Suppressor macrophage treated with lipopolysaccharide for 4 hours (primary cell): Measurements from ENCODE around the gene ITGA2.
"Not testable (repeated sequence)": the region's sequence is repeated elsewhere in the genome, so short reads cannot be mapped to it uniquely, and the experiment has no call there.

Source experiments
- DNase-seq: peaks from one replicate; pipeline ENCODE4 v3.0.0-alpha.2; 2020

Gene ITGA2

DNA sequence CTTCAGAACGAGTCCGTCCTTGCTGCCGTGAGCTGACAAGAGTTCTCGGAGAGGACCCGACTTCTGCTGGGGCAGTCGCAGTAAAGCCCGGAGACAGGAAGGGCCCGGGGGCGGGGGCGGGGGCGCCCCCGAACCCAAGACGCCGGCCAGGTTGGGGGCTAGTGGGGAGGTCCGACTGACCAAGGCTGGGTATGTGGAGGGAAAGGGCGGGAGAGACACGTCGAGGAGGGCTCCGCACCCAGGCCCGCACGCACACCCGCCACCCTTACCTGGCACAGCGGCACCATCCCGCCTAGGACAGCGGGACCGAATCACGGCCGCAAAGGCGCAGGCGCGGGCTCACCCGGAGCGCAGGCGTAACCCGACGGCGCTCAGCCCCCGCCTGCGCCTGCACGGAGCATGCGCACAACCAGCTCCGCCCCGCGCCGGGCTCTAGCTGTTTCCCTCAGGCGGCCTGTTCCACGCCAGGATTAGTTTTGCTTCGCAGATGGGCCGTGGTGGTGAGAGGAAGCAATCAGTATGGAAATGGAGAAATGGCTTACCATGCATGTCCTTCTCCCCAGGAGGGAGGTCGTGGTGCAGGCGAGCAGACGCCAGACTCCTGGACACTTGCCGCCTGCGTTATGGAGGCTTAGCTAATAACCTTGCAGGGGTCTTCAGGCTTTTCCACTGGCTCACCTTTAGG is 120.4 kb downstream of the ITGA2 start, which contains the start of gene MOCS2:
MOCS2 (minus strand) TSS at position 315 of the 685 bp plus-strand sequence. CDS start 2,583 bp downstream, outside the sequence.
- peak; percentile 95 for DNase-seq

DNA sequence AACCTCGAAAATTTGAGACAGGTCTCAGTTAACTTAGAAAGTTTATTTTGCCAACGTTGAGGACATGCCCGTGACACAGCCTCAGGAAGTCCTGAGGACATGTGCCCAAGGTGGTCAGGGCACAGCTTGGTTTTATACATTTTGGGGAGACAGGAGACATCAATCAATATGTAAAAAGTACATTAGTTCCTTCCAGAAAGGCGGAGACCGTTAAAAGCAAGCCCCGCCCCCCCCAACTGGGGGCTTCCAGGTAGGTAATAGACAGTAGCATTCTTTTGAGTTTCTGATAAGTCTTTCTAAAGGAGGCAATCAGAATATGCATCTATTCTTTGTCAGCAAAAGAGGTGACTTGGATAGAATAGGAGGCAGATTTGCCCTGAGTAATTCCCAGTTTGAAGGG is 121.0 kb downstream of the ITGA2 start:
- DNase-seq: no peak

DNA sequence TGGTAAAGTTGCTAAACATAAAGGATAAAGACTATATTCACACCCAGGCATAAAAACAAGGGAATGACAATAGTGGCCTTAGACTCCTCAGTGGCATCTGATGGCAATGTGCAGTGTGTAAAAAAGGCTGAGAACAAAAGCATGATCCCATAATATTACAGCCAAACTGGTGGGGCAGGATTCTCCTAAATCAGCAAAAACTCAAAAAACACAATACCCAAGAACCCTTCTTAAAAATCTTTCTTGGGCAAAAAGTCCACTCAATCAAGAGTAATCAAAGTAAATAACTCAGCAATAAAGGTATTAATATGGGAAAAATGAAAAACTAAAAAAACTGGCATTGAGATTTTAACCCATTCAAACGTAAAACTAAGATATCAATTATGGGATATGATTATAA is 122.0 kb downstream of the ITGA2 start:
- no peak for DNase-seq

DNA sequence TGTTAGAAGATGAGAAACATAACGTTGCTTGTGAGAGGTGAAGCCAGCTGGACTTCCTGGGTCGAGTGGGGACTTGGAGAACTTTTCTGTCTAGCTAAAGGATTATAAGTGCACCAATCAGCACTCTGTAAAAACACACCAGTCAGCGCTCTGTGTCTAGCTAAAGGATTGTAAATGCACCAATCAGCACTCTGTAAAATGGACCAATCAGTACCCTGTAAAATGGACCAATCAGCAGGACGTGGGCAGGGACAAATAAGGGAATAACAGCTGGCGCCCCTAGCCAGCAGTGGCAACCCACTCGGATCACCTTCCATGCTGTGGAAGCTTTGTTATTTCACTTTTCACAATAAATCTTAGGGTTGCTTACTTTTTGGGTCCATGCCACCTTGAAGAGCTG is 123.2 kb downstream of the ITGA2 start:
- DNase-seq: not testable (repeated sequence)

DNA sequence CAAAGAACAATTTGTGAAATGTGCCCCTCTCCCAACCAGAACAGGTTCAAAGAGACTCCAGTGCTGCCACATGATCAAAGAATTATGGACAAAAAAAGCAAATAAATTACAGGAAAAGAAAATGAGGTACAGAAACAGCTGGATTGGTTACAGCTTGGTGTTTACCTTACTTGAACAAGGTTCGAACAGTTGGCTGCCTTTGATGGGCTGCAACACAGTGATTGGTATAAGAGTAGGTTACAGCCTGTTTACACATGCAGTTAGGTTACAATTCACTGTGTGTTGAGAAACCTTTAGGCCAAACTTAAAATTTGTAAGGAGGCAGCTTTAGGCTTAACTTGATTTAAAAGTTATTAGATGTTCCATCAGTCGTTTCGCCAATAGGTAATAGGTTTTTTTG is 123.8 kb downstream of the ITGA2 start:
- no peak for DNase-seq

DNA sequence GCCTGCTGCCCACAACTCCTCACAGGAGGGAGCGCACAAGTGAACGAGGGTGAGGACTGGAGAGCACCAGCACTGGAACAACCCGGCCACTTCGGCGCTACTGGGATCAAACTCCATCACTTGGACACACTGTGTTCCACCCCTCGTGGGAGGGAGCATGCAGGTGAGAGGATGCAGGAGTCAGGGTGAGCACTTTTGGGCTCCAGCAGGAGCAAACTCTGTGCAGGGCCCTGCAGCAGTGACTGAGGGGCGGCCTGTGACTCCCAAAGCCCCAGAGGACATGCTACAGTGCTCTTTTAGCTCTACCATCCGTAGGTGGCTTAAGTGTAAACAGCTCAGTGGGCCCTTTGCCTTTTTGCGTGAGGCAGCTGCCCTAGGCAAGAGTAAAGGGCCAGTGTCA is 124.8 kb downstream of the ITGA2 start:
- DNase-seq: no peak

DNA sequence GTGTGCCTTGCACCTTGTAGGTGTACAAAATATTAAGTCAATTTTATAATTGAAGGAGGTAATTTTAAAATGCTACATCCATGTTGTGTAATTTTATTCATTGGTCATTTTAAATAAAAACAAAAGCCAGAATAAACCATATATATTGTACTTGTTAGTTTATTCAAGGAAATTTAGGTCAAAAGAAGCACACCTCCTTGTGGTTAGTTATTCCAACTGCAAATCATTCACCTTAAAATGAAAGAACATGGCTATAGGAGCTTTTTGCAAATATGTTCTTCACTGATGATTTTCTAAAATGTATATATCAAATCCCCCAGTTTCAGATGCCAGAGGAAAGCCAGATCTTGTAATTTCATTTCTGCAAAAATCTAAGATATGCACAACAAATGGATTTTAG is 125.8 kb downstream of the ITGA2 start:
- no peak for DNase-seq

DNA sequence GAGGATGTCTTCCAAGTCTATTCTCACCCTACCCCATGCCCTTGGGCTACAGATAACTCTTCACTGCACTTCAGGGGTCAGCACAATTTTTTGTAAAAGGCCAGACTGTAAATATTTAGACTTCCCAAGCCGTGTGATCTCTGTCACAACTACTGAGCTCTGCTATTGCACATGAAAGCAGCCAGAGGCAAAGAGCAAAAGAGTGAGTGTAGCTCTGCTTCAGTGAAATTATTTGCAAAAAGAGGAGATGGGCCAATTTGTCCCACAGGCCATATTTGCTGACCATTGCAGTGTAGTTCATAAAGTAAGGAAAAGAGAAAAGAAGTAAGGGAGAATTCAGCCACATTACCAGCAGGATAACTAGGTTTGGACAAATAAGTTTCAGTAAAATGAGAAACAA is 127.4 kb downstream of the ITGA2 start:
- no peak for DNase-seq

DNA sequence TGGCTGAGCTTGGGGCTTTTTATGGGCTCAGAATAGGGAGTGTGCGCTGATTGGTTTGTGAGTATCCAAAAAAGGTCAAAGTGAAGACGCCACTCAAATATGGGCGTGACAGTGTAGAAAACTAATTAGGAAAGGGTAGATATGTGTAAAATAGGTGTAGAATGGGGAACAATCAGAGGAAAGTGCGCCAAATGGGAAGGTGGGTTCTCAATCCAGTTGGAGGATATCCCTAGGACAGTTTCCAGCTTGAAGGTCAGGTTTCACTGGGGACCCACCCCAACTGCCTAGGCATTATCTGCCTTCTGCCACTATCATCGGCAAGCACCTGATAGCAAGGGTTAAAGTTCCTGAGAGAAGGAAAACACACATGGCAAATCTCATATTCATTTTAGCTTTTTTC is 129.7 kb downstream of the ITGA2 start:
- no peak for DNase-seq

DNA sequence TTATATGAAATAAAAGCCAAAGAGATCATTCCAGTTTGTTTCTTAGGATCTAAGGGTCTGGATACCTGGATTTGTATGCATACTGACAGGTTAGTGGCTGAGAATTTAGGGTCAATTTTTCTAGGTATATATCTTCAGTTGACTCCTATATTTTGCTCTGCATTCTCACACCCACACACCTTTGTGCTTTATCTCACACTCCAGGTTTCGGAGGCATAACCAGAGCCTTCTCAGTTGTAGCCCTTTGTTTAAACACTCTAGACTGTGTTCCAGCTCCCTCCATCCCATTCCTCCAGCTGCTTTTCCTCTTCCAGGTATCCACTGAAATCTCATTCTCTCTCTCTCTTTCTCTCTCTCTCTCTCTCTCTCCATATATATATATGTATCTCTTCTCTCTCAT is 131.0 kb downstream of the ITGA2 start:
- DNase-seq: no peak

DNA sequence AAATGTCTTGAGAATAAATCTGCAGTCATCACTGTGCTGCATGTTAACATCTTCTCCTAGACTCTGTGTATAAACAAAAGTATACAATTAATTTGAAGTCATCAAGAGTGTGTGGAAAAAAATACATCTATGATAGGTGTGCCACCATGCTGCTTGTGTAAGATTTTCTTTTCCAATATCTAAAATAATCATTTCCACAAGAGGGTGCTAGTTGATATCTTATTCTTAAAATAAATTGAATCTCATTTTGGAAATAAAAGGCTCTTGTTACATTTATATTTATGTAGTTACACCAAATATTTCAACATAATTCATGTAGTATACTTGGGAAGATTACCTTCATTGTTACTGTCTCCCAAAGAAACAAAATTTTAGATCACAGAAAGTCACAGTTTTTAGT is 134.6 kb downstream of the ITGA2 start:
- no peak for DNase-seq

DNA sequence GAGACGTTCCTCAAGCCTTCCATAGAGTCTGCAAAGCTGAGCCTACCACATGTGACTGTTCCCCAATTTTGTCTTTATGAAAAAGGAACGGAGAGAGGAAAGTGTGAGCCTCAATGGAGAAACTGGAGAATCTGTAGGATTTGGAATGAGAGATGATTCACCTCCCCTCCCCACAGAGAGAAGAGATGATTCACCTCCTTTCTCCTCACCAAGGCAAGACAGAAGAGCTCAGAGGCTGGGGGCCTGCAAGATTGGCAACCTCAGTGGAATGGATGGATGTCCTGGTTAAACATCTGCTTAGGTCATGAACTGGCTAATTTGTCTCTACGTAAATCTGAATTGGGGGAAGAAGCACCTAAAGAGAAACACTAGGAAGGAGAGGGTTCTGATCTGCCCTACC is 137.4 kb downstream of the ITGA2 start:
- no peak for DNase-seq

DNA sequence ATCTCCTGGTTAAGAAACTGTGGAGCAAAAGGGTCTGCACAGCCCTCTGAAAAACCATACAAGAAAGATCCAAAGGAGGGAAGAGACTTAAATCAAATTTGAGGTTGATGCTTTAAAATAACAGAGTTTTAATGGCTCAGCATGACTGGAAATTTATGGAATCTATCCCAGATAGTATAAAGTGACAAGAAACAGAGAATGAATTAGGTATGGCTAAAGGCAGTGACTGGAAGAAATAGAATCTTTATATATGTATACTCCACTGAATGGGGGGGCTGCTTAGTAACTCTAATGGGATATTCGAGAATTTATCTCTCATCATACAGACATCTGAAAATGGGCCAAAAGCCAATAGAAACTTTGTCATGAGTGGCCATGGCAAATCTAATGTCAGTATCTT is 138.0 kb downstream of the ITGA2 start:
- DNase-seq: no peak

DNA sequence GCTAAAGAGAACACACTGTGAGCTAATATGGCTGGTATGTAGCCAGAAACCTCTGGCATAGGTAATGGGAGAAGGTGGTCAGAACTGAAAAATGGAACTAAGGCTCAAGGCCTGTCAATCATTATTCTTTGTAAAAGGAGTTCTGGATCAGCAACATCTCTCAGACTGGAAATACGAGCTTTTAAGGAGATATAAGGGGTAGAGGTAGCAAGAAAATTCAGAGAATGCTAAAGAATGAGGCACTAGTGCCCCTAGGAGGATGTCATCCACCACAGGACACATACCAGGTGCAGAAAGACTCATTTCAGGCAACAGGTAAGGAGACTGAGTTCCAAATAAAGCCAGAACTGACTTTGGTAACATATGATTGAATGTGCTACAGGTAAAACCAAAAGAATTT is 139.3 kb downstream of the ITGA2 start:
- DNase-seq: no peak

DNA sequence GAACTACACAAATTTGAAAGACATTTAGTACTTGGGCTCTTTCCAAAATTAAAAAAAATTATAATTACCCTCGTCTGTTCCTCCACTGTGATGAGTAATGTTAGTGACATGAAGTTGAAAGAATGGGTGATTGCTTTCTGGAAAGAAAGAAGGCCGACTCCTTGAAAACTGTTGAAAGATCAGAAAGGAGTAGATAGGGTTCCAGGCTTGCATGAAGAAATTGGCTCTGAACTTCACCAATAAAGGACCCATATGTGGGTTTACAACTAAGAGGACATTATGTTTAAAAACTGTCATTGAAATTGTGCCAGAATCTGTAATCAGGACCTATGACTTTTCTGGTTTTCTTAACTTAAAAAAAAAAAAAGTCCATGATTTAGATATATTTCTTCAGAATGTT is 141.1 kb downstream of the ITGA2 start:
- DNase-seq: no peak

DNA sequence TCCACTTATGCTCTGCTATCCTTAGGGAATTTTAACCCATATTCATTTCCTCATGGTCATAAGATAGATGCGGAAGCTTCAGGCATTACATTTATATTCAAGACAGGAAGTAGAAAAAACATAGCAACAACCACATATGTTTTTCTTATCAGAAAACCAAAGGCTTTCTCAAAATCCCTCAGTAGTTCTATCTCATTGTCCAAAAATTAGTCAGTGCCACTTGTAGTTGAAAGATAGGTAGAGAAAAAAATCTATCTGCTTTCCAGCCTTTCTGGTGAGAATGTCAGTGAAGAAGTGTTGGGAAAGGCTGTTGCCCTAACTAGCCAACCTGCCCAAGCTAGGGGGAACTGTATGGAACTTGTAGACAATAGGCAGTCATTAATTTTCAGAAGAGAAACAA is 143.9 kb downstream of the ITGA2 start:
- no peak for DNase-seq
